Smooth muscle cell (in vitro differentiated cells): ENCODE measurements around the gene TMEM135. TPM values are rescaled to one million over a fixed set of nuclear protein-coding genes. Genes with fewer than 3 reads are reported as not detected.

ENCODE experiments used
- DNase-seq: peaks from one replicate; lab custom pipeline; 2025; ENCODE audit not compliant: unreplicated experiment; lab: John Stamatoyannopoulos, UW
- H2AFZ ChIP-seq: fragments of 200-600 bp; sonication (generic); 2 replicates; pipeline ENCODE4 v1.6.0; 2016; ENCODE audit warnings: antibody characterized with exemption, low read depth, mild to moderate bottlenecking
- H3F3A ChIP-seq: fragments of 200-600 bp; sonication (generic); 2 replicates; pipeline ENCODE4 v1.6.0; 2017; ENCODE audit warnings: antibody characterized with exemption, low read depth
- H3K27ac ChIP-seq: fragments of 200-600 bp; sonication (generic); 2 replicates; pipeline ENCODE4 v1.5.1; 2016; ENCODE audit warnings: low read depth, mild to moderate bottlenecking
- H3K27me3 ChIP-seq: fragments of 200-600 bp; sonication (generic); 2 replicates; pipeline ENCODE4 v1.6.1; 2016; ENCODE audit warnings: low read depth, mild to moderate bottlenecking
- H3K36me3 ChIP-seq: fragments of 200-600 bp; sonication (generic); 2 replicates; pipeline ENCODE4 v1.5.1; 2016; ENCODE audit warnings: low read depth
- H3K4me1 ChIP-seq: fragments of 200-600 bp; sonication (generic); 2 replicates; pipeline ENCODE4 v1.5.1; 2016; ENCODE audit warnings: low read depth
- H3K4me2 ChIP-seq: fragments of 200-600 bp; sonication (generic); 2 replicates; pipeline ENCODE4 v1.6.0; 2016; ENCODE audit warnings: mild to moderate bottlenecking
- H3K4me3 ChIP-seq: fragments of 200-600 bp; sonication (generic); 2 replicates; pipeline ENCODE4 v1.5.1; 2016; ENCODE audit warnings: mild to moderate bottlenecking
- H3K79me2 ChIP-seq: fragments of 200-600 bp; sonication (generic); 2 replicates; pipeline ENCODE4 v1.6.0; 2016; ENCODE audit warnings: low read depth, mild to moderate bottlenecking
- H3K9ac ChIP-seq: fragments of 200-600 bp; sonication (generic); 2 replicates; pipeline ENCODE4 v1.6.0; 2016; ENCODE audit warnings: low read depth
- H3K9me3 ChIP-seq: fragments of 200-600 bp; sonication (generic); replicated peaks from 2 replicates; pipeline ENCODE4 v1.5.1; 2016; ENCODE audit warnings: low read depth
- H4K20me1 ChIP-seq: fragments of 200-600 bp; sonication (generic); 2 replicates; pipeline ENCODE4 v1.6.0; 2016; ENCODE audit warnings: low read depth
- CTCF ChIP-seq: fragments of 200-600 bp; sonication (generic); IDR thresholded peaks from 2 replicates; pipeline ENCODE4 v1.5.1; 2017; ENCODE audit warnings: borderline replicate concordance, mild to moderate bottlenecking, antibody characterized with exemption; ENCODE audit not compliant: insufficient read depth, poor library complexity, severe bottlenecking
- WGBS: methylation state at CpG from one replicate; pipeline ENCODE4 v1.1.7; 2016; ENCODE audit warnings: low lambda C conversion rate; 5-methylcytosine and 5-hydroxymethylcytosine counted together
- polyA plus RNA-seq: library from polyadenylated mRNA; unstranded; fragments of >200 nt; fragmentation: Nextera tagmentation; extraction: Ambion mirVana; gene quantifications from 2 replicates; pipeline ENCODE4 v1.2.1, GENCODE V29; 2016
- total RNA-seq: library from RNA; depleted of rRNA; stranded (reverse); fragments of >200 nt; gene quantifications from 2 replicates; pipeline ENCODE4 v1.2.3, GENCODE V29; 2014

The TMEM135 gene
- total and polyA plus RNA-seq, 2 experiments from 2014 or later = 12.4 to 21.7 TPM

DNA sequence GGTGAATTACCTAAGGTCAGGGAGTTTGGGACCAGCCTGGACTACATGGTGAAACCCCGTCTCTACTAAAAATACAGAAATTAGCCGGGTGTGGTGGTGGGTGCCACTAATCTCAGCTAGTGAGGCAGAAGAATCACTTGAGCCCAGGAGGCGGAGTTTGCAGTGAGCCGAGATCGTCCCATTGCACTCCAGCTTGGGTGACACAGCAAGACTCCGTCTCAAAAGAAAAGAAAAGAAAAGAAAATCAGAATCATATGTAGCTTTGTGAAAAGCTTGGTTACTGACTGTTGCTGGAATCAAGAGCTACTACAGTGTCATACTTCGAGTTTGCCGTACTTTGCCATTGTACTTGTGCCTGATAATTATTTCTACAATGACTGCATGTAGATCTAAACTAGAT lies 4.2 kb upstream of the TMEM135 start:
- Histone ChIP-seq H3K79me2 (peaks cover 3% of the 10 kb centered on the region), H3K4me2 (no peak overlapping the region), H2AFZ (no peak overlapping the region), H3K4me3 (no peak overlapping the region), H3K9ac (no peak overlapping the region), H3K9me3 (no peaks in the 10 kb centered on the region), H3K36me3 (no peaks in the 10 kb centered on the region), H3K27me3 (no peaks in the 10 kb centered on the region), H3F3A (peaks cover 6% of the 10 kb centered on the region), H3K27ac (no peak overlapping the region), H4K20me1 (no peaks in the 10 kb centered on the region), H3K4me1 (peaks cover 15% of the 10 kb centered on the region)
- DNase-seq = no peak
- TF ChIP-seq CTCF = no peak
- WGBS = 72% methylated on average over 8 of the region's 8 CpGs

- no peak overlapping the region for H3K4me3 ChIP-seq
- no peaks in the 10 kb centered on the region for H3K27me3 ChIP-seq
- no peak overlapping the region for H3K4me2 ChIP-seq
- H3F3A ChIP-seq = peaks cover 6% of the 10 kb centered on the region
- no peak overlapping the region for H3K9ac ChIP-seq
- H3K9me3 ChIP-seq = no peaks in the 10 kb centered on the region
- H3K27ac ChIP-seq = no peak overlapping the region
- 81% methylated on average over 12 of the region's 12 CpGs for WGBS
- peaks cover 28% of the 10 kb centered on the region for H3K79me2 ChIP-seq
- H3K4me1 ChIP-seq = peaks cover 17% of the 10 kb centered on the region
- TF ChIP-seq CTCF = no peak
- H3K36me3 ChIP-seq = no peaks in the 10 kb centered on the region
- no peaks in the 10 kb centered on the region for H4K20me1 ChIP-seq
- DNase-seq = no peak
- H2AFZ ChIP-seq = peak overlapping the region; percentile 49
Measured at GRCh38 chr11:87035976-87036583, 1.7 kb upstream of the TMEM135 start.

GRCh38 chr11:87036756-87037449 lies 831 bp upstream of the TMEM135 start:
- Histone ChIP-seq H3K4me3 (peak overlapping the region; percentile 97), H3K27ac (peak overlapping the region; percentile 2), H3K27me3 (no peaks in the 10 kb centered on the region), H3F3A (peaks cover 6% of the 10 kb centered on the region), H3K36me3 (no peaks in the 10 kb centered on the region), H3K9ac (peak overlapping the region; percentile 56), H3K79me2 (peaks cover 36% of the 10 kb centered on the region), H2AFZ (peak overlapping the region; percentile 89), H4K20me1 (no peaks in the 10 kb centered on the region), H3K9me3 (no peaks in the 10 kb centered on the region), H3K4me2 (peak overlapping the region; percentile 96), H3K4me1 (peaks cover 17% of the 10 kb centered on the region)
- DNase-seq = no peak
- no peak for TF ChIP-seq CTCF
- WGBS = 24% methylated on average over 10 of the region's 10 CpGs
